ENCODE results near the gene RASAL3.

Gene RASAL3

GRCh38 chr19:15449620-15450527 is 14.5 kb downstream of the RASAL3 start, which contains the start of gene WIZ:
WIZ (minus strand) TSS chr19:15449956; CDS start chr19:15448307, 1,649 bp downstream.
- DNase-seq (ENCODE audit: low read depth in 2 of 2), result peak; percentile 65 to 69

- DNase-seq (ENCODE audit: low read depth in 2 of 2), result no peak
Observed at GRCh38 chr19:15448778-15449619, 15.3 kb downstream of the RASAL3 start.

DNA sequence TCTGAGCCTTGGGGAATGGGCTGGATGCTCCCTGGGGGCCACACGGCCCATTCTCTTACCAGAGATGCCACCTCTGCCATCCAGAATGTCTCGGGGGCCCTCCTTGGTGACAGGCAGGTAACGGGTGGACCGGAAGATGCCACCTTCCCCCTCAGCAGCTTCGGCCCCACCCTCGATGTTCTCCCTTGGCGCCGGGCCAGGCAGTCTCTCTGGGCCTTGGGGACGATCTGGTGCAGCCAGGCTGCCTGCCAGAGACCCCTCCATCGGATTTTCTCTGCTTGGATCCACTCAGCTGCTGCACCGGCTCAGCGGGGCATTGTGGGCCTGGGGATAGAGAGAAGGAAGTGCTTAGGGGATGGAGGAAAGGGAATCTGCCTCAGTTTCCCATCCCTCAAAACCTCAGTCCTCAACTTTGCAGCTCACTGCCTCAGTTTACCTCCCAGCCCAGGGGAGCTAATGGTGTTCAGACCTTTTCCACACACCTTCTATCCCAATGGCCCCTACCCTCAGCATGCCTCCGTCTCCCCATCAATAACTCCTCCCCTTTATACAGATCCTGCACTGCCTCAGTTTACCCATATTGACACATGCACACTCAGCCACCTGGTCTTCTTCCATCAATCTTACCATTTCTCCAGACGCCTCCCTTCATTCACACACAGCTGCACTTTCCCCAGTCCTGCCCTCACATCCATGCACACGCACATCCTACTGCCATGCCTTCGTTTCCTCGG is 16.1 kb downstream of the RASAL3 start:
- DNase-seq (ENCODE audit: low read depth in 2 of 2), result no peak

- no peak for DNase-seq (ENCODE audit: low read depth in 2 of 2)
Observed at GRCh38 chr19:15447057-15447456, 17.3 kb downstream of the RASAL3 start.

DNA sequence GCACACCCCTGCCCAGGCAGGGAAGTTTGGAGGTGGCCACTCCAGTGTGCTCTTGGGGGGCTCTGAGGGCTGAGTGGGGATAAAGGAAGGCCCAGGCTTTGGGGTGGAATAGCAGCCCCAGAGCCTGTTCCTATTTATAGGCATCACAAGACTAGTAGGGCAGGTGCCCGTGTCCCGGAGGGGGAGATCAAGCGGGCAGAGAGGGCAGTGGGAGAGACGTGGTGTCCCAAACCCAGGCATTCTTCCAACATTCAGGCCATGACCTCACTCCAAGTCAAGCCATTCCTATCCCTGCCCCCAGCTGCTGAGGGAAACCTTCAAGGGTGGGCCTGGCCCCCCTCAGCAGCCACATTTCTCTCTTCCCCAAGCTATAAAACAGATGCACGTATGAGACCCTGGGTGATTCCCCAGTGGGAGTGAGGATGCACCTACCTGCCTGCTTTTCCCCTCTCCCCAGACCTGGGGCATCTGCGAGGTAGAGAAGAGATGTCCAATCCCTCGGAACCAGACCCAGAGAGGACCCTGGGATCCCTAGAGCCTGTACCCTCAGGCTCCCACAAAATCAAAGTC is 18.5 kb downstream of the RASAL3 start:
- no peak for DNase-seq (ENCODE audit: low read depth in 2 of 2)

DNA sequence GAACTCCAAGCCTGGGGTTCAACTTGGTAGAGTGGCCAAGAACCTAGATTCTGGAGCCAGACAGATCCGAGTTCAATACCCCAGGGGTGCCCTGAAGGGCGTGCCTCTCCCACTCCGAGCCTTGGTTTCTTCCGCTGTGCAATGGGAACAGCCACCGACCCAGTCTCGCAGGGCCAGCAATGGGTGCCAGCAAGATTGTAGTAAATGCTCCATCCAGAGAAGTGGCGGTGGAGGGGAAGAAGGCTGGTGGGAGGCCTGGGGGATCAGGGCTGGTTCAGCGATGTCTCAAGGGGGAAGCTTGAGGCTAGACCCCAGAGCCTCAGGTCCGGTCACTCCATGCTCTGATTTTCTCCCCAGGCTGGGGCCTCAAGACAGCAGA is 19.1 kb downstream of the RASAL3 start:
- DNase-seq (ENCODE audit: low read depth in 2 of 2), result no peak

DNA sequence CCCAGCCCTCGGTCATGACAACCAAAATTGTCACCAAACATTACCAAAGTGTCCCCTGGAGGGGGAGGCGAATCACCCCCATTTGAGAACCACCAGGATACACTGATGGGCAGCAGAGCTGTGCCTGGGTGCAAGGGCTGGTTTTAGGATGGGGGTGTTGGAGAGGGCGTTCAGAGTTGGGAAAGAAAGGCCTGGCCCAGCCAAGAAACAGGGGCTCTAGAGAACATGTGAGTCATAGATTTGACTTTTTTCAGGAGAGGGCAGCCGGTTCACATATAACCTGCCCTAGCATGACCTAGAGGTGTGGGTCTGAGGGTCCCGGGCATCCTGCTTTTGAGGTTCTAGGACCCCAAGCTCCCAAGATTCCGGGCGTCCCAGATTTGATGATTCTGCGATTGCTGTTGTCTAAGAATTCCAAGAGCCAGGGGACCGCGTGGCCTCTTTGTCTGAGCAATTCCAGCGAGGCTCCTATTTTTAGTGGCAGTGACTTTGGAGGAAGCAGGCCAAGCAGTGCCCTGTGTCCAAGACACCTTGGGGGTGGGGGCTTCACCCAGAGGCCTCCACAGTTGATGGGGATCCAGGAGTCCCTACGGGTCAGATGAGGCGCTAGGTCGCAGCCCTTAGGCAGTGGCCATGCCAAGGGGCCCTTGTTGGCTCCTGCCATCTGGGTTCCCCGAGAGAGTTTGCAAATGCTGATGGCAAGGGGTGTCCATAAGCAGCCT is 19.7 kb downstream of the RASAL3 start:
- no peak for DNase-seq (ENCODE audit: low read depth in 2 of 2)

DNA sequence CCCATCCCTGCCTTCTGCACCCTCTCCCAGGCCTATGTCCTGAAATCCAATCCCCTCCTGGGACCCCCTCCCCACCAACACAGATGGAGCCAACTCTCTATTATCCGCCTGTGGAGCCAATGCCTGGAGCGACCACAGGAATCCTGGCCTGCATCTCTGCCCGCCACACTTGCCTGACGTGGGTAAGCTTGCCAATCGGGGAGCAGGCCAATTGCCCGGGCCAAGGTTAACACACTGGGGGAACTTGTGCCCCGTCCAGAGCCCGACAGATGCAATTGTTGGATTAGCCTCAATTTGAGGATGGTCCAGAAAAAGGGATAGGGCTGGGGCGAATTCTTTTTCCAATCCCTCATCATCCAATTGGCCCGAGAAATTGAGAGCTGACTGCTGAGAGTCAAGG is 20.5 kb downstream of the RASAL3 start:
- DNase-seq (ENCODE audit: low read depth in 2 of 2), result no peak

DNA sequence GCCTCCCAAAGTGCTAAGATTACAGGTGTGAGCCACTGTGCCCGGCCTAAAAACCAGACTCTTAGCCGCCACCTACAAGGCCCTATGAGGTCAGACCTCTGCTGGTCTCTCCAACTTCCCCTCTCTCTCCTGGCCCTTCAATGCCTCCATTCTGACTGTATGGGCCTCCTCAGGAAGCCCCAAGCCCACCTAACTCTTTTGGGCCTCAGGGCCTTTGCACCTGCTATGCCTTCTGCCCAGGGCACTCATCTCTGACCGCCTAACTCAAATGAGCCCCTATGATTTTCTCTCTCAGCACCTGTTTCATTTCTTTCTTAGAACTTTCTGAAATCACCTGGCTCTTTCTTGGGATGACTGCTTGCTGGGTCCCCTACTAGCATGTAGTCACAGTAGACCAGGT is 21.0 kb downstream of the RASAL3 start:
- no peak for DNase-seq (ENCODE audit: low read depth in 2 of 2)

GRCh38 chr19:15442142-15442920 is 22.0 kb downstream of the RASAL3 start:
- DNase-seq (ENCODE audit: low read depth in 2 of 2), result no peak

GRCh38 chr19:15441317-15441716 is 23.0 kb downstream of the RASAL3 start:
- no peak for DNase-seq (ENCODE audit: low read depth in 2 of 2)

GRCh38 chr19:15439821-15440641 is 24.3 kb downstream of the RASAL3 start:
- DNase-seq (ENCODE audit: low read depth in 2 of 2), result no peak

GRCh38 chr19:15439078-15439799 is 25.1 kb downstream of the RASAL3 start:
- DNase-seq (ENCODE audit: low read depth in 2 of 2), result no peak

- DNase-seq (ENCODE audit: low read depth in 2 of 2), result no peak
Observed at GRCh38 chr19:15438577-15438976, 25.8 kb downstream of the RASAL3 start.

GRCh38 chr19:15438124-15438496 is 26.2 kb downstream of the RASAL3 start:
- no peak for DNase-seq (ENCODE audit: low read depth in 2 of 2)

DNA sequence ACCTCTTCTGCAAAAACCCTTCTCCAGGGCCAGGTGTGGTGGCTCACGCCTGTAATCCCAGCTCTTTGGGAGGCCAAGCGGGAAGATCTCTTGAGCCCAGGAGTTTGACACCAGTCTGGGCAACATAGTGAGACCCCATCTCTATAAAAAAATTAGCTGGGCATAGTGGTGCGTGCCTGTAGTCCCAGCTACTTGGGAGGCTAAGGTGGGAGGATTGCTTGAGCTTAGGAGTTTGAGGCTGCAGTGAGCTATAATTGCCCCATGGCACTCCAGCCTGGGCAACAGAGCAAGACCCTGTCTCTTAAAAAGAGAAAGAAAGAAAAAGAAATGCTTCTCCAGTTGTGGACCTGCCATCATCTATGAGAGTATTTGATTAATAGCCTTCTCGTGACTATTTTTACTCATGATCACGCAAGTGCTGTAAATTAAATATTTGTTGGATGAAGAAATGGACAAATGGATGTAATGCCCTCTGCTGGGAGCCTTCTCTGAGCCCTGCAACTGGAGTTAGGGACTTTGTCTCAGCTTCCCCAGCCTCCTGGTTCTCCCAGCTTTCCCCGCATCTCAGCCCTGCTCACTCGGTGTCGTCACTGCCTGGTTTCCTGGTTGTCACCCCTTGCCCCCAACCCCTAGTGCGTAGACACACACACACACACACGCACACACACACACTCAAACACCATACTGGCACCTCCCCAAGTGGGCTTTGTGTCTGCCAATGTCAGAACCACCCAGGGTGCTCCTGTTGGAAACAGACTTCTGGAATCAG is 26.8 kb downstream of the RASAL3 start:
- no peak for DNase-seq (ENCODE audit: low read depth in 2 of 2)

DNA sequence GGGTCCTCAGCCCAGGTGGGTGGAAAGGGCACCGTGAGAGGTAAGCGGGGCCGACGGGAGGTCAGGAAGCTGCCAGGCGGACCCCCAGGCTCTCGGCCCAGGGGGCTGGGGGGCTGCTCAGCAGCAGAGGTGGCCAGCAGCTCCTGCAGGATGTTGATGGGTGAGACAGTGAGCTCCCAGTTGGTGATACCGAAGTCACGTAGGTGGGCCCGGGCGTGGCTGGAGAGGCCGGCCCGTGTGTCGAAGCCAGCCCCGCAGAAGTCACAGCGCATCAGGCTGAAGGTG is 27.6 kb downstream of the RASAL3 start:
- no peak for DNase-seq (ENCODE audit: low read depth in 2 of 2)

Measured in stimulated activated CD4-positive, alpha-beta T cell treated with anti-CD3 and anti-CD28 coated beads, Interleukin-12 subunit alpha, Interleukin-12 subunit beta, amount 100 ng/mL, for 24 hours (primary cell).